ENCODE data around the gene NRBP1. TPM values are rescaled to one million over a fixed set of nuclear protein-coding genes. Genes with fewer than 3 reads are reported as not detected.

NRBP1 gene
- total RNA-seq, 1 experiment from 2014 or later = 66.6 TPM

- Histone ChIP-seq H3K9me3 (ENCODE audit: low read length) (no peaks in the 10 kb centered on the region), H3F3A (ENCODE audit: low read length, unreplicated experiment) (no peaks in the 10 kb centered on the region), H2AFZ (ENCODE audit: low read length) (no peak overlapping the region), H3K4me1 (ENCODE audit: insufficient read depth, low read length) (peaks cover 11% of the 10 kb centered on the region), H3K4me2 (ENCODE audit: low read length) (no peak overlapping the region), H3K4me3 (ENCODE audit: low read length) (no peak overlapping the region), H3K27me3 (ENCODE audit: low read length) (no peaks in the 10 kb centered on the region), H3K27ac (ENCODE audit: low read length) (peak overlapping the region; percentile 61; the same call in 1 of the 2 replicates), H3K9ac (ENCODE audit: low read length) (no peak overlapping the region), H4K20me1 (ENCODE audit: low read length) (no peaks in the 10 kb centered on the region), H3K79me2 (ENCODE audit: low read length) (no peaks in the 10 kb centered on the region), H3K36me3 (ENCODE audit: low read depth, low read length) (peaks cover 15% of the 10 kb centered on the region), H3K9me2 (replicated peaks; ENCODE audit: low read length) (no peaks in the 10 kb centered on the region)
- BruUV-seq (replicated peaks) = no TSS peak
- ChIA-PET CTCF (no interaction called here), POLR2A (ENCODE audit: unreplicated experiment) (no interaction called here)
- TF ChIP-seq EZH2 (IDR thresholded peaks at IDR 0.05; ENCODE audit: low read length, unreplicated experiment) (no peak), EZH2phosphoT487 (IDR thresholded peaks at IDR 0.05; ENCODE audit: borderline replicate concordance, low read length) (no peak), CTCF (conservative IDR thresholded peaks at IDR 0.05; ENCODE audit: low read depth, low read length) (no peak)
- intact Hi-C loops (cut with micrococcal nuclease) = no loop called here
- DNase-seq = no peak
- no peak for ATAC-seq
Observed at GRCh38 chr2:27445155-27445554, 16.7 kb downstream of the NRBP1 start.

- no TSS peak for BruUV-seq (replicated peaks)
- H3K9ac ChIP-seq (ENCODE audit: low read length) = no peak overlapping the region
- POLR2A ChIA-PET (ENCODE audit: unreplicated experiment) = interaction anchor here (0.6 to 0.7 kb wide), 2 partner anchors 185 to 237 kb away, joined by 6 to 8 read pairs; no protein-coding TSS in a partner anchor
Observed at GRCh38 chr2:27445615-27446014, 17.2 kb downstream of the NRBP1 start.

GRCh38 chr2:27446057-27446456 lies 17.6 kb downstream of the NRBP1 start:
- Histone ChIP-seq H3K79me2 (ENCODE audit: low read length) (no peaks in the 10 kb centered on the region), H3K4me1 (ENCODE audit: insufficient read depth, low read length) (peaks cover 11% of the 10 kb centered on the region), H3K27ac (ENCODE audit: low read length) (peak overlapping the region; percentile 61), H3K4me3 (ENCODE audit: low read length) (no peak overlapping the region), H4K20me1 (ENCODE audit: low read length) (no peaks in the 10 kb centered on the region), H3K9ac (ENCODE audit: low read length) (no peak overlapping the region), H3F3A (ENCODE audit: low read length, unreplicated experiment) (no peaks in the 10 kb centered on the region), H3K9me2 (replicated peaks; ENCODE audit: low read length) (no peaks in the 10 kb centered on the region), H2AFZ (ENCODE audit: low read length) (no peak overlapping the region), H3K36me3 (ENCODE audit: low read depth, low read length) (peaks cover 7% of the 10 kb centered on the region), H3K4me2 (ENCODE audit: low read length) (peak overlapping the region; percentile 30; the same call in 1 of the 2 replicates), H3K9me3 (ENCODE audit: low read length) (no peaks in the 10 kb centered on the region), H3K27me3 (ENCODE audit: low read length) (no peaks in the 10 kb centered on the region)
- CTCF ChIA-PET = no interaction called here
- DNase-seq = peak; percentile 77
- no TSS peak for BruUV-seq (replicated peaks)
- POLR2A ChIA-PET (ENCODE audit: unreplicated experiment) = interaction anchor here (0.6 to 0.7 kb wide), 2 partner anchors 185 to 237 kb away, joined by 6 to 8 read pairs; no protein-coding TSS in a partner anchor
- peak; percentile 64 for ATAC-seq
- intact Hi-C loops (cut with micrococcal nuclease) = no loop called here
- TF ChIP-seq EZH2 (IDR thresholded peaks at IDR 0.05; ENCODE audit: low read length, unreplicated experiment) (no peak), CTCF (conservative IDR thresholded peaks at IDR 0.05; ENCODE audit: low read depth, low read length) (no peak), EZH2phosphoT487 (IDR thresholded peaks at IDR 0.05; ENCODE audit: borderline replicate concordance, low read length) (no peak)

More at GRCh38 chr2:27445615-27446014, 17.2 kb downstream of the NRBP1 start:
- no peak overlapping the region for H3K4me3 ChIP-seq (ENCODE audit: low read length)
- no peak for ATAC-seq
- no peaks in the 10 kb centered on the region for H4K20me1 ChIP-seq (ENCODE audit: low read length)
- H3K9me2 ChIP-seq (replicated peaks; ENCODE audit: low read length) = no peaks in the 10 kb centered on the region
- no peak overlapping the region for H2AFZ ChIP-seq (ENCODE audit: low read length)
- no peaks in the 10 kb centered on the region for H3K79me2 ChIP-seq (ENCODE audit: low read length)
- DNase-seq = no peak
- intact Hi-C loops (cut with micrococcal nuclease) = no loop called here
- CTCF ChIA-PET = no interaction called here
- no peak for TF ChIP-seq EZH2phosphoT487 (IDR thresholded peaks at IDR 0.05; ENCODE audit: borderline replicate concordance, low read length)
- H3K27me3 ChIP-seq (ENCODE audit: low read length) = no peaks in the 10 kb centered on the region
- no peaks in the 10 kb centered on the region for H3F3A ChIP-seq (ENCODE audit: low read length, unreplicated experiment)
- no peaks in the 10 kb centered on the region for H3K9me3 ChIP-seq (ENCODE audit: low read length)
- peak overlapping the region; percentile 61 for H3K27ac ChIP-seq (ENCODE audit: low read length)
- H3K36me3 ChIP-seq (ENCODE audit: low read depth, low read length) = peaks cover 10% of the 10 kb centered on the region
- peaks cover 11% of the 10 kb centered on the region for H3K4me1 ChIP-seq (ENCODE audit: insufficient read depth, low read length)
- peak overlapping the region; percentile 30; the same call in 1 of the 2 replicates for H3K4me2 ChIP-seq (ENCODE audit: low read length)

Measured in PC-3 (cell line).